HG03108 (cell line): ENCODE measurements around the gene CDK2AP2.
"Not testable (repeated sequence)": the region's sequence is repeated elsewhere in the genome, so short reads cannot be mapped to it uniquely, and the experiment has no call there.

Experiments used
- ATAC-seq: cut with Tn5 transposase; IDR thresholded peaks from one replicate; pipeline ENCODE4 v1.9.1; 2021; ENCODE audit warnings: moderate library complexity; ENCODE audit not compliant: unreplicated experiment

CDK2AP2 gene, protein sequence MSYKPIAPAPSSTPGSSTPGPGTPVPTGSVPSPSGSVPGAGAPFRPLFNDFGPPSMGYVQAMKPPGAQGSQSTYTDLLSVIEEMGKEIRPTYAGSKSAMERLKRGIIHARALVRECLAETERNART

DNA sequence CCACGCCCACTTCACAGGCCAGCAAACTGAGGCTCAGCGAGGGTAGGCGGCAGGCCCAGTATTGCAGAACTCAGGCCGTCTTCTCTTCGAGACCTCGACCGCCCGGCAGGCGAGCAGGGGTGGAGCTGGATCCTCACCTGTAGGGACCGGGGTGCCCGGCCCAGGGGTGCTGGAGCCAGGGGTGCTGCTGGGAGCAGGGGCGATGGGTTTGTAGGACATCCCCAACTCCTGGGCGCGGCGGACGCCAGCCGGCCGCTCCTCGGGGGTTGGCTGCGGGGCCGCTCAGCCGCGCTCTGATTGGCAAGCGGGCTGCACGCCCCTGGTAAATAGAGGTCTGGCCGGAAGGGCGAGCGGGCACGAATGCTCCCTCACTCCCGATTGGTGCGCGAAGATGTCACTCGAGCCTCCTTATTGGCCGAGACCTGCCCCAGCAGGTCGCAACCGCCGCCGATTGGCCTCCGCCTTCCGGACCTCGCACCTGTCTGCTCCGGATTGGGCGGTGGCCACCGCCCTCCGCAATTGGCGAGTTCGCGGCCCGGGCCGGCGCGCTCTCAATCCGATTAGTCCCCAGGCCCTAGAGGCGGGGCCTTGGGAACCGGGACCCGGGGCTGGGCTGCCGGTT, at the start of gene CDK2AP2:
TSS of gene CDK2AP2 (minus strand) at position 299 of the 622 bp plus-strand sequence. CDS start at position 219, 80 bp downstream.
- peak; percentile 65 for ATAC-seq

DNA sequence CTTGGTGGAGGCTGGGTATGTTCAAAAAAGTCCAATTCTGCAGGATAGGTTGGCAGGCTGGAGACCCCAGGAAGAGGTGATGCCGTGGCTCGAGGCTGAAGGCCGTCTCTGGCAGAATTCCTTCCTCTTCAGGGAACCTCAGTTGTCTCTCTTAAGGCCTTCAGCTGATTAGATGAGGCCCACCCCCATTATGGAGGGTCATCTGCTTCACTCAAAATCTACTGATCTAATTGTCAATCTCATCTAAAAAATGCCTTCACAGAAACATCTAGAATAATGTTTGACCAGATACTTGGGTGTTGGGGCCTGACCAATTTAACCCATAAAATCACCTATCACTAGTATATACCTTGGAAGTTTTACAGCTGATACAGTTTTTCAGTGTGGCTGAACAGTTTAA, 48.3 kb upstream of the CDK2AP2 start:
- no peak for ATAC-seq

DNA sequence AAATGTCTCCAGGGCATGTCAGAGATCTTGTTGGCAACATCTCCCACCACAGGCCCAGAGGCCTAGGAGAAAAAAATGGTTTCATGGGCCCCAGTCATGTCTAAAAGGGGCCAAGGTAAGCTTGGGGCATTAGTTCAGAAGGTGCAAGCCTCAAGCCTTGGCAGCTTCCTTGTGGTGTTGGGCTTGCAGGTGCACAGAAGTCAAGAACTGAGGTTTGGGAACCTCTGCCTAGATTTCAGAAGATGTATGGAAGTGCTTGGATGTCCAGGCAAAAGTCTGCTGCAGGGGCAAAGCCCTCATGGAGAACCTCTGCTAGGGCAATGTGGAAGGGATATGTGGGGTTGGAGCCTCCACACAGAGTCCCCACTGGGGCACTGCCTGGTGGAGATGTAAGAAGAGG, 43.7 kb upstream of the CDK2AP2 start:
- ATAC-seq, result not testable (repeated sequence)

DNA sequence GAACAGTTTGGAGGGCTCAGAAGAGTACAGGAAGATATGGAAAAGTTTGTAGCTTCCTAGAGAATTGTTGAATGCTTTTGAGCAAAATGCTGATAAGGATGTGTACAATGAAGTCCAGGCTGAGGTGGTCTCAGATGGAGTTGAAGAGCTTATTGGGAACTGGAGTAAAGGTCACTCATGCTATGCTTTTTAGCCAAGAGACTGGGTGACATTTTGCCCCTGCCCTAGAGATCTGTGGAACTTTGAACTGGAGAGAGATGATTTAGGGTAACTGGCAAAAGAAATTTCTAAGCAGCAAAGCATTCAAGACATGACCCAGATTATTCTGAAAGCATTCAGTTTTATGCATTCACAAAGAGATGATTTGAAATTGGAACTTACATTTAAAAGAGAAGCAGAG, 43.2 kb upstream of the CDK2AP2 start:
- no peak for ATAC-seq

DNA sequence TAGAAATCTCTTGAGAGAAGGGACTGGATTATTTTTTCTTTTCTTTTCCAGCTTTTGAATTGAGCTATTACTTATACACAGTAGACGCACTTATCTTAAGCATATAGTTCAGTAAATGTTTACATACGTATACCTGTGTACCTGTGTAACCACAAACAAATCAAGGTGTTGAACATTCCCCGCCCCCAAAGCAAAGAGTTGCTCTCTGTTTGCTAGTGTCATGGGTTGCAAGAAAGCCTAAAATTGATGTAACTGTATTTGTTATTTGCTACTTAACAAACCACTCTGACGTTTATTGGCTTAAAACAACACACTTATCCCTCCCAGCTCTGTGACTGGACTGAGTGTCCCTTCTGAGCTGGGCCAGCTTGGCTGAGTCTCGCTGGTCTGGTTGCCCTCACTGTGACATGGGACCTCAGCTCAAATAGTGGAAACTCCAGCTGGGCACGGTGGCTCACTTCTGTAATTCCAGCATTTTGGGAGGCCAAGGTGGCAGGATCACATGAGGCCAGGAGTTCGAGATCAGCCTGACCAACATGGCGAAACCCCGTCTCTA, 40.7 kb upstream of the CDK2AP2 start:
- ATAC-seq, result no peak

DNA sequence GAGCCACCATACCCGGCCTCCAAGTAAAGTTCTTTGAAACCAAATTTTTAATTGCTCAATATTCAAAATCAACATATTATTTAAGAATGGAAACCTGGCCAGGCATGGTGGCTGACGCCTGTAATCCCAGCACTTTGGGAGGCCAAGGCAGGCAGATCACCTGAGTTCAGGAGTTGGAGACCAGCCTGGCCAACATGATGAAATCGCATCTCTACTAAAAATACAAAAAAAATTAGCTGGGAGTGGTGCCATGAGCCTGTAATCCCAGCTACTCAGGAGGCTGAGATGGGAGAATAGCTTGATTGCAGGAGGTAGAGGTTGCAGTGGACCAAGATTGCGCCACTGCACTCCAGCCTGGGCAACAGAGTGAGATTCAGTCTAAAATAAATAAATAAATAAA, 40.1 kb upstream of the CDK2AP2 start:
- not testable (repeated sequence) for ATAC-seq

DNA sequence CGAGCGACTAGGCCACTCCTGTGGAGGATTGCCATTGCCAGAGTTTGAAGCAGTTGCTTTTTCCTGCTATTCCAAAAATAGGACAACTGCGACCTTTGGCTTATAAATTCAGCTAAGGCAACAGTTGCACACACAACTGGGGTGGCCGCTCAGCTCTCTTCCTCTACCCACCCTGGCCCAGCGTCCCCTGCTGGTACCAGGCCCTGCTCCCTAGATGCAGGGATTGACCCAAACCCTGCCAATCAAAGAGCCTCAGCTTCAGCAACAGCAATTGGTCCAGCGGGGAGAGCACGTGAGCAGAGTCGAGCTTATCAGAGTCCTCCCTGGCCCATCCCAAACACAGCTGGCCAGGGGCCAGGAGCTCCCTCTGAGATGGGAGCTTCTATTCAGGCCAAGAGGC, 37.3 kb upstream of the CDK2AP2 start:
- no peak for ATAC-seq

DNA sequence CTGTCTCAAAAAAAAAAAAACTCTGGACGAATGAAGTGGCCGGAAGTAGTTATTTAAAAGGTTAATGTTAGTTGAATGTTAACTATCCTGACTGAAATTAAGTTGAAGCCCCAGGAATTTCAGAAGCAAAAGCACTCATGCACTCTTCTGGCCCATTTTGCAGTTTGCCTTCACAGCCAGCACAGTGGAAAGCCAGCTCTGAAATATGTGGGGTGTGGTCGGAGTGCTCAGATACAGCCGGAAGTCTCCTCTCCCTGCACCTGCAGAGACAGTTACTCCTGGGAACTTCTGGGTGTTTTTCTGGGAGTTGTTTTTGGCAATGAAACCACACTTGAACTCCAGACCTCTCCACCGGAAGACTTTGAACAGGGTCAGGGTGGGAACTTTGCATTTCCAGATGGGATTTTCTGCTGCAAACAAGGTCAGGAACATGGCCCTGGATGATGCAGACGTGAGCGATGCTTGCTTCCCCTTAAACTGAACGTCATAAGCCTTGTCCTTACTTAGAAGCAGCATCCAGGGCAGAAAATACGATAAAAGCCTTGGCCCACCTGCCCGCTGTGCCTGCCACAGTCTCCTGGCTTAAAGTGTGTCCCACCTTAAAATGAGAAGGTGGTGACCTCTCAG, 36.8 kb upstream of the CDK2AP2 start:
- ATAC-seq, result no peak

DNA sequence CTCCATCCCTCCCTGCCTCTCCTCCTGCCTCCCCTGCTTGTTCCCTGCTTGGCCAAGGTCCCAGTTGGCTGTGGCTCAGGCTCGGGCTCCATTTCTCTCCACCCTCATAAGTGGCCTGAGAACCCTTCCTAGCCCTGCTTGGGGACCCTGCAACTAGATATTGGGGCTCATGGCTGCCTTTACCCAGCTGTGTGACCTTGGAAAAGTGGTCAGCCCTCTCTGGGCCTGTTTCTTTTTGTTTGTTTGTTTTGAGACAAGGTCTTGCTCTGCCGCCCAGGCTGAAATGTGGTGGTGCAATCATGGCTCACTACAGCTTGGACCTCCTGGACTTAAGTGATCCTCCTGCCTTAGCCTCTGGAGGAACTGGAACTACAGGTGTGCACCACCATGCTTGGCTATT, 35.6 kb upstream of the CDK2AP2 start:
- no peak for ATAC-seq

DNA sequence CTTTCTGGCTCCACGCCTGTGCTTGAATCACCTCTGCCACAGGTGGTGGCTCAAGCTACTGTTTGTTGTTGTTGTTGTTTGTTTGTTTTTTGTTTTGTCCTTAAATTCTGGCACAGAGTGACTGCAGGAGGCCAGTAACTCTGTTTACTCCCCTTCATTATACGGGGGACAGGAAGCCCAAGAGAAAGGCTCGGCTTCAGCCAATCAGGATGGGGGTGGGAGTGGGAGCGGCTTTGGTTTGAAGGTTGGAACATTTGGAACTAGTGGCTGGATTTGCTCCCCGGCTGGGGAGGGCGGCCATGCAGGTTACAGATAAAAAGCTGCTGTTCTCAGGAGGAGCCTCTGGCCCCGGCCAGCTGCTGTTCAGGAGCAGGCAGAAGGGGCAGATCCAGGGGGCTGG, 35.0 kb upstream of the CDK2AP2 start:
- ATAC-seq, result no peak

DNA sequence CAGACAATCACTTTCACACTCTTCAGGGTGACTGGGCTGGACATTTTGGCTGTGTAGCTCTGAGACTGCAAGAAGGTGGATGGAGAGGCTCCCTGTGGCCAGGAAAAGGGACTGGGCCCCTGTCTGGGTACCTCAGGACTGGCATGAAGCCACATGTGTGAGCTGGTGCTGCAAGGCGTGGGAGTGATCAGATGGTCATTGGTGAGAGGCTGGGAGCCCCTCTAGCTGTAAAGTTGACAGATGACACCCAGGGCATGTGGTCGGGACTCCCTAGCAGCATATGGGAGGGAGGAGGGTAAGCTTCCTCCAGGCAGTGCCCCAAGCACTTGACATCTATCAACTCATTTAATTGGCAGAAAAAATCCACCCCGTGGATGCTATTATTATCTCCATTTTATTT, 34.2 kb upstream of the CDK2AP2 start:
- ATAC-seq, result no peak

DNA sequence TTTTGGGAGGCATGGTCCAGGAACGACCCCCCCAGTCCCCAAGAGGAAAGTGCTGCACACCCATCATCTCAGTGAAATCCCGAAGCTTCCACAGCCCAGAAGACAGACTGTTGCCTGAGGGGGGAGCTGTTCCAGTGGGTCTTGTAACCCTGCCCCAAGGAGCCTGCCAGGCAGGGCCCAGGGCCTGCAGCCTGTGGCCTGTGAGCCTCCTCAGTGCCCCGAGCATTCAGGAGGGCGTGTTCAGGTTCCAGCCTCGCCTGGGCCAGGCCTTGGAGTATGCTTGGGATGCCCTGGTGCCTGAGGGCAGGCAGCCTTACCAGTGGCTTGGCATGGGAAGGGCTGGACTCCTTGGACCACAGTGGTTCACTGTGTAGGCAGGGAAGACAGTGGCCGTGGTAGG, 33.2 kb upstream of the CDK2AP2 start:
- ATAC-seq, result no peak

DNA sequence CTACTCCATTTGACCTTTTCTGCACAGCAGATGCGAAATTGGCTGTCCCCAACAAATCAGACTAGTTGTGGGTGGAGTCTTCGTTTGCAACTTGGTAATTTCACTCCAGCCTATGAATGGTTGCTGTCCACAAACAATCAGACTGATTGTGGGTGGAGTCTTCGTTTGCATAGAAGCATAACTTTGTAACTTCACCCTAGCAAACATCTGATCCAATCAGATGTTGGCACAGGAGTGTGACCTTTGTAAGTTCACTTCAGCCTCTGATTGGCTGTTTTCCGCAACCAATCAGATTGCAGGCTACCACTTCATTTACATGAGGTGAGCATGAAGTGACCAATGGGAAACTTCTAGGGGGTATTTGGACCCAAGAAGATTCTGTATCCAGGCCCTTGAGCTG, 31.6 kb upstream of the CDK2AP2 start:
- ATAC-seq, result no peak

DNA sequence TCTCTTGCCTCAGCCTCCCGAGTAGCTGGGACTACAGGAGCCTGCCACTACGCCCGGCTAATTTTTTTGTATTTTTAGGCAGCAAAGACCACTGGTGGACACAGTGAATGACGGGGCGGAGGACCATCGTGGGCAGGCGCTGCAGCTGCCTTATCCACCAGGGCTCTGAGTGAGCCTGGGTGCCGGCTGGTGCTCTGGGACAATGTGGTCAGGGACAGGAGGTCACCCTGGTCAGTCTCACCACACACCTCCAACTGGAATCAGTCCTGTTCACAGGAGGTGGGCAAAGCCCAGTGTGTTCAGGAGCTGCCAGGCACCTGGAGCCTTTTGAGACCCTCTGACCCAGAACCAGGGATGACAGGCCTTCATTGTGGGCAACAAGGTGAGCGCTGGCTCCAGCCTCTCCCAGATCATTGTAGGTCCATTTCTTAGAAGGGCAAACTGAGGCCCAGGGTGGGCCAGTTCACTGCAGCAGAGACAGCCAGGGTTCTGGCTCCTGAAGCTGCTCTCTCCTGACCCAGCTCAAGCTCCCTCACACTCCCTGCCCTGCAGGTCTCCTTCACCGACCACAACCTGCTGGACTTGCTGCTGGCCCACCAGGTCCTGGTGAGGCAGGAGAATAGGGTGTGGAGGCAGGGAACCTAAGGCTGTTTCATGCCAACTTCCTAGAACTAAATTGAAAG, 31.0 kb upstream of the CDK2AP2 start:
- no peak for ATAC-seq

DNA sequence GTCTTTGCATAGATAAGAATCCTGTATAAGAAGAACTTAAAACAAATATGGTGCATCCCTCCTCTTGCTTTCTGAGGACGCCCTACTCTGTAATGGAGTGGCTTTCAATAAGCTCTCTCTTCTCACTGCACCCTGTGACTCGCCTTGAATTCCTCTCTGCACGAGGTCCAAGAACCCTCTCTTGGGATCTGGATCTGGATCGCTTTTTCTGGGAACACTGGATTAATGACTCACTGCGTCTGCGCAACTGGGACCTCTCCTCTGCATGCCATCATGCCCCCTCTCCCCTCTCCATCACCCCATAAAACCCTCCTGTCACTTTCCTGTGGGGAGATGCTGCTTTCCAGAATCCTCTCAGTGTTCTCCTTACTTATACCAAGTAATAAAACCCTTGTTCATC, 30.3 kb upstream of the CDK2AP2 start:
- ATAC-seq, result no peak

DNA sequence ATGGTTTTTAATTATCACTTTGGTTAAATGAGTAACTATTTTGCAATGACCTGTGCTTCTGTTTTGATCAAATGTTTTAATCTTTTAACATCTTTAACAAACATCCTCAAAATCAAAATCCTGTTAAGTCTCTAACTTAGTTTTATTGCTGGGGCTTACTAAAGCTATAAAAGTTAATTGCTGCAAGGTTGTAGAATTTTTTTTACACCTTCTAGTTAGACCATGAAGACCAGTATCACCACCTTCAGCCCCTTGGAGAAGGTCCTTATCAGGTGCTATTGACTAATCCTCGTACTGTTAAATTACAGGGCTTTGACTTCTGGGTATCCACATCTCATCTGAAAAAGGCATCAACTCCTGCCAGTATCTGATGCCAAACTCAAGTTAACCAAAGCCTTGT, 27.6 kb upstream of the CDK2AP2 start:
- ATAC-seq, result no peak

DNA sequence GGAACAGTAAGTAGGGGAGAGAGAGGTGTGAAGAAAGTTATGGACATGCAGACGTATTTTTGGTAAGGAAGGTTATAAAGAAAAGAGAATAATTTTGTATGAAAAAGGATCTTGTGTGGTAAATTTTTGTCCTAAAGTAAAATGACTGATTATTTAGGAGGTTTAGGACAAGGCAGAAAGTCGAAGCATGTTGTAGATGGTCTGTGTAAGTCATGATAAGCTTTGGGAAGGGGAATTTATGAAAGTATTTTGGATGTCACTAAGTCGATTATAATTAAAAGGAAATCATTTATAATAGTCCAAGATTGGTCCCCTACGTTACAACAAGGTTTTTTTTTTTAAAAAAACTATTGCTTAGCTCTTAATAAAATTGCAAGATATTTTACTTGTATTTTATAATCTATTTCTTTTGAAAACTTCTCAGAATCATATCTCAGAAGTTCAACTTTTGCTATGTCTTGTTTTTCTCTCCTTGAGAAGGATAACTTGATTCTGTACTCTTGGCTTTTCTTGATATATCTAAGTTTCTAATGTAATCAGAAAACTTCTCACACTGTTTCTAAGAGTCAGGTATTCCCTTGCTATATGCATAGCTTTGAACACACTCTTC, 26.2 kb upstream of the CDK2AP2 start:
- ATAC-seq, result no peak

DNA sequence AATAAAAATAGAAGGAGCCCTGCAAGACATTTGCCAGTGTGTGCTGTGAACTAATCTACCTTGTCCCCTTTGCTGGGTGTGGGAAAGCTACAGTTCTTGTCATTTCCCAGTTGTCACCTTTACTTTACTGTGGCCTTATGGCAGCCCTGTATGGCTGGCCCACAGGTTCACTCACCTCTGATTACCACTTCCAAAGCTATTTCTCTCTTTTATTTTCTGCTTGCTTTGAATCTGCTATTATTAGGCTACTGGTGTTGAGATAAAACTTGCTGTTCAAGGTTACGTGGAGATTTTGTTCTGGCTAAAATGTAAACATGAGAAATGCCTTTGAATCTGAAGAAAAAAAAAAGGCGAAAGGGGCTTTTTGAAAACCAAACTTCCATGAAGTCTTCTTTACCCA, 24.9 kb upstream of the CDK2AP2 start:
- no peak for ATAC-seq

DNA sequence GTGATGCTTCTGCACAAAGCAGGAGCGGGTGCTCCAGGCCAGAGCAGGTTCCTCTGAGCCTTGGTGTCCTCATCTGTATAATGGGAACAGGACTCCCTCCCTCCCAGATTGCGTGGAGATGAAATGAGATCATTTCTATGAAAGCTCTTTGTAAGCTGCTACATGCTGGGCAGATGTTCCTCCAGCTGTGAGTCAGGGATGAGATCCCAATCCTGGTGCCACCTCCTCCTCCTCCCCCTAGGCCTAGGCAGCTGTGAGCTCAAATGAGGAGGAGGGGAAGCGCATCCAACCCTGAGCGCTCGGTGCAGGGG, 22.3 kb upstream of the CDK2AP2 start:
- ATAC-seq, result no peak

DNA sequence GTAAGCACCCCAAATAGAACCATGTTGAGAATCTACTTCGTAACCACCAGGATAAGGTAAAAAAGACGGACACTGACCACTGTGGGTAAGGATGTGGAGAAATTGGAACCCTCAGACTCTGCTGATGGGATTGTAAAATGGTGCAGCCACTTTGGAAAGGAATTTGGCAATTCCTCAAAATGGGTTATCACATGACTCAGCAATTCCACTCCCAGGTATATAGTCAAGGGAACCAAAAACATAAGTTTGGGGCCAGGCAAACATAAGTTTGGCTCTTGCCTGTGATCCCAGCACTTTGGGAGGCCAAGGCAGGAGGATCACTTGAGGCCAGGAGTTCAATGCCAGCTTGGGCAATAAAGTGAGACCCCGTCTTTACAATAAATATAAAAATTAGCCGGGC, 20.4 kb upstream of the CDK2AP2 start:
- no peak for ATAC-seq

DNA sequence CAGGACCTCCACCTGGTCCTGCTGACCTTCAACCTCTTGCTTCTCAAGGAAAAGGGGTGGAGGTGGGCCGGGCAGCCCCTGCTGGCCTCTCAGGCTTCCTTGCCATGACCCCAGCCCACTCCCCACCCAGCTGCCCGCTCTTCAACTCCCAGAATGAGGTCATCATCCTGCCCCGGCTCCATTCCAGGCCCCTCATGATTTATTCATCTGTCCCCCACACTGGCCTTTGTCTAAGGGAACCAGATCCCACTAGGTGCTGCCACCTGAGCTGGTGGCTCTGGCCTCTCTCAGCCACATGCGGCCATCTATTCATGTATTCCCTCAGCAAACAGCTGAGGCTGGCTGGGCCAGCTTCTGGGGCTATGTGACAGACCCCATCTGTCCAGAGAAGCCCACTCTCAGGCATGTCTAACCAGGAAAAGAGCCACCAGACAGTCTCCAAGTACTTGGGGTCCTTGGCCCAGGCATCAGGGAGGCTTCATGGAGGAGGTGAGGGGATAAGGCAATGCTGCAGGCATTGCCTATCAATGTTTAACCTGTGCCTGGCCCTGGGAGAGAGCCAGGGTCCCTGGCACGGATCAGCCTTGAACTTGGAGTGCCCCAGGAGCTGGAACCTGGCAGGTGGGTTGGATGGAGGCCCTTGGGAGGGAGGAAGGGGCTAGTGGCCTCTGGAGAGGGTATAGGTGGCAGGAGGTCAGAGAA, 17.5 kb upstream of the CDK2AP2 start:
- no peak for ATAC-seq
